Retinal pigment epithelial cell (primary cell): ENCODE results near the gene CCDC136.
A peak's percentile ranks its signal among the peaks of the same experiment; 100 is the strongest.

Experiments
- DNase-seq: peaks from one replicate; pipeline ENCODE4 v3.0.0-alpha.2; 2010; ENCODE audit warnings: low read depth
- H3K4me3 ChIP-seq: 2 replicates; pipeline ENCODE4 v1.5.1; 2011; ENCODE audit warnings: mild to moderate bottlenecking, low read length, control low read depth, moderate library complexity
- CTCF ChIP-seq: conservative IDR thresholded peaks from 2 replicates; pipeline ENCODE4 v1.5.1; 2011; ENCODE audit warnings: low read depth, low read length, control low read depth, inconsistent platforms

Gene CCDC136

DNA sequence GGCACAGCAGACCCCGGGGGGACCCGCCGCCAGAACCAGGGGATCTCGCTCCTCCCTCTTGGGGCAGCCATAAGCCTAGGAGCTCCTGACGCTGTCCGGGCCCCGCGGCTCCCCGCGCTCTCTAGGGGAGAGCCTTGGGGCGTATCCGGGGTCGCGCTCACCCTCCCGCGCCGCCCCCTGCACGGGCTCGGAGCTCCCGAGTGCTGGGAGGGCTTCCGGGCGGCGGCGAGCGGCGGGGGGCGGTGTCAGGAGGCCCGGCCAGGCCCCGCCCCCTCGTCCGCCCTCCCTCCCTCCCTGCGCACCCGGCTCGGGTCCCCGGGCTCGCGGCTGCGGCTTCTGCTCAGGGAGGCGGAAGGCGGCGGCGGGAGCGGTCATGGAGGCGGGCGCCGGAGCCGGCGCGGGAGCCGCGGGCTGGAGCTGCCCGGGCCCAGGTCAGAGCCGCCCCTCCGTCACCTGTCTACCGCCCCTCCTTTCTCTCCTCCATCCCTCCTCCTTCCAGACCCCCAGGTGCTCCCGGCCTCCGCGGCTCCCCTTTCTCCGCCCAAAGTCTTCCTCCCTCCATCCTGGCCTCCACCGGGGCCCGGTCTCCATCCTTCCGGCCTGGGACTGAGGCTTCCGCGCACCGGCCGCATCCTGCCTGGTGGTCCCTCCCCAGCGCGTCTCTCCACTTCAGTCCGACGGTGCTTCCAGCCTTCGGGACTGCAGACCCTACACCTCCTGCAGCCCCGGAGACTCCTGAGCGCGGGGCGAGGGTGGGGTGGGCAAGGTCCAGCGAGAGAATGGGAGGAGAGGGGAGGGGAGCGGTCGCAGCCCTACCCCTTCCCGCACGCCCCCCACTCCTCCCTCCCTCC lies at the start of gene CCDC136:
CCDC136 (plus strand) TSS at position 848 of the 851 bp plus-strand sequence. CDS start 444 bp downstream, outside the sequence.
- peak within 1 kb of the TSS; percentile 74 for H3K4me3 ChIP-seq
- no peak for TF ChIP-seq CTCF
- no peak for DNase-seq

DNA sequence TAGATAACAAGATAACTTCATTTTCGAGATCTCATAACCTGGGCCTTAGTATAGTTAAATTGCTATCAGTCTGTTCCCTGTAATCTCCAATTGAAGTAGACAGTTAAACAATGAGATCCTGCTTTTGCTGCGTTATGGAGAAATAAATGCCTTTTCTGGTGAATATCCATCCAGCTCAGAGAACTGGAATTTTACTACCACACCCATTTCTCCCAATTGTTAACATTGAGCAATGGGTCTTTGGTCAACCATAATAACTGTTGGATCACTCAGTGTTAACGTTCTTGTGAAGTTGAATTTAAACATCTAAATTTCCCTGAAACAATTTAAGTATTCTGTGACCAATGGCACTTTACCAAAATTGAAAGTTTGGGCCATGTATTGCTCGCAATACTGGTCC lies 49.6 kb upstream of the CCDC136 start:
- DNase-seq: no peak
- TF ChIP-seq CTCF: no peak
- no peak overlapping the region for H3K4me3 ChIP-seq

- TF ChIP-seq CTCF: no peak
- peak; percentile 34 for DNase-seq
- H3K4me3 ChIP-seq: no peak overlapping the region
These were observed 48.5 kb upstream of the CCDC136 start for GRCh38 chr7:128743112-128743772.

DNA sequence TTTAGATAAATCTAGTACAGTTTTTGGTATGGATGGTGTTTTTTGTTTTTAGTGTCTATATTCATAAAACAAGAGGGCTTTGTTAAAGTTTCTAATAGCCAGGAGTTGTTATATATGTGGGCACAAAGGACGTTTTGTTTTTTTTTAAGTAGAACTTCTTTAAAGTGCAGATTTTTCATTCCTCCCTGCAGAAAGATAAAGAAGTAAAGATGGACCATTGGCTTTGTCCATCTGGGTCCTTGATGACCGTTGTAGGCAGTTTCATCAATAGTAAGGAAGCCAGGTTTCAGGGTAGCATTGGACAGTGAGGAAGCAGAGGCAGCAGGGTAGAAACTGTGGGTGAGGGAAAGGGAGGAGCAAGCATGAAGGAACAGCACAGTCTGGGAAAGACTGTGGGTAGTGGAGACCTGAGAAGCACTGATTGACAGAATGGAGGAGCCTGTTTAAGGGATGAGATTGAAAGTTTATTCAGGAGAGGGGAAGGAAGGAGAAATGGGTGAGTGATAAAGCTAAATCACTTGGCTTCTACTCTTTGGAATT lies 47.3 kb upstream of the CCDC136 start:
- no peak overlapping the region for H3K4me3 ChIP-seq
- no peak for TF ChIP-seq CTCF
- DNase-seq: no peak

GRCh38 chr7:128745706-128746105 lies 46.1 kb upstream of the CCDC136 start:
- DNase-seq: no peak
- H3K4me3 ChIP-seq: no peak overlapping the region
- no peak for TF ChIP-seq CTCF

- no peak overlapping the region for H3K4me3 ChIP-seq
- no peak for TF ChIP-seq CTCF
These were observed 44.3 kb upstream of the CCDC136 start for GRCh38 chr7:128747327-128748079.

More at GRCh38 chr7:128747327-128748079, 44.3 kb upstream of the CCDC136 start:
- DNase-seq: no peak
